H1 (cell line): Measurements from ENCODE around the gene PITPNM1. TPM values are rescaled to one million over a fixed set of nuclear protein-coding genes. Genes with fewer than 3 reads are reported as not detected.

Experiments used
- CTCF ChIA-PET: fragments of 300-600 bp; sonication (Branson Sonifier 250); formaldehyde crosslinking; loops from one replicate; lab custom pipeline; 2021; ENCODE audit not compliant: partially characterized antibody; lab: Charles Lee
- POLR2A ChIA-PET: fragments of 300-600 bp; sonication (Branson Sonifier 250); formaldehyde crosslinking; loops from one replicate; lab custom pipeline; 2021; ENCODE audit warnings: inconsistent platforms; ENCODE audit not compliant: partially characterized antibody; lab: Charles Lee
- DNase-seq, 2 experiments: peaks; one replicate each; pipeline versions ENCODE4 v3.0.0 to v3.0.0-alpha.2; 2010 to 2022; ENCODE audit warnings: low spot score in 2 of 2, low read depth in 1 of 2, mixed read lengths in 1 of 2
- FAIRE-seq: peaks from 2 replicates; lab custom pipeline; 2011; peaks lifted over from hg19 to GRCh38; lab: Jason Lieb, UNC
- H2AFZ ChIP-seq: 2 replicates; pipeline ENCODE4 v1.8.1; 2012; ENCODE audit warnings: low read length, inconsistent platforms
- H2AK5ac ChIP-seq: 2 replicates; pipeline ENCODE4 v1.6.1; 2013; ENCODE audit warnings: low read depth, low read length
- H2BK120ac ChIP-seq: replicated peaks from 2 replicates; pipeline ENCODE3; 2013; ENCODE audit warnings: low read depth, low read length, inconsistent platforms
- H2BK12ac ChIP-seq: 2 replicates; pipeline ENCODE4 v1.6.1; 2013; ENCODE audit warnings: low read depth, low read length
- H2BK15ac ChIP-seq: 2 replicates; pipeline ENCODE4 v1.6.1; 2013; ENCODE audit warnings: low read length
- H2BK20ac ChIP-seq: 2 replicates; pipeline ENCODE4 v1.6.1; 2013; ENCODE audit warnings: low read length
- H2BK5ac ChIP-seq: 2 replicates; pipeline ENCODE4 v1.6.1; 2013; ENCODE audit warnings: low read depth, low read length
- H3K14ac ChIP-seq: 2 replicates; pipeline ENCODE4 v1.6.1; 2013; ENCODE audit warnings: inconsistent platforms; ENCODE audit not compliant: insufficient read length
- H3K18ac ChIP-seq: 2 replicates; pipeline ENCODE4 v1.6.1; 2013; ENCODE audit warnings: low read length; ENCODE audit errors: extremely low read depth
- H3K23ac ChIP-seq: 2 replicates; pipeline ENCODE4 v1.6.1; 2013; ENCODE audit warnings: inconsistent platforms; ENCODE audit not compliant: insufficient read length
- H3K23me2 ChIP-seq: 2 replicates; pipeline ENCODE4 v1.6.1; 2013; ENCODE audit warnings: low read depth, low read length
- H3K27ac ChIP-seq: 2 replicates; pipeline ENCODE4 v1.6.1; 2011; ENCODE audit warnings: low read depth, low read length, inconsistent platforms
- H3K27me3 ChIP-seq, 4 experiments: replicated peaks in 1 of 4; 1 replicate in 1 of 4; 2 replicates in 3 of 4; pipeline versions ENCODE4 v1.6.1 to v1.8.1; 2011 to 2013; ENCODE audit warnings: low read length in 3 of 4, mild to moderate bottlenecking in 3 of 4, inconsistent platforms in 2 of 4, mixed read lengths in 2 of 4, moderate library complexity in 1 of 4; ENCODE audit not compliant: control insufficient read depth in 3 of 4, insufficient read depth in 3 of 4; ENCODE audit errors: extremely low read depth in 1 of 4
- H3K36me3 ChIP-seq, 4 experiments: 2 replicates each; pipeline versions ENCODE4 v1.6.1 to v1.8.1; 2011 to 2013; ENCODE audit warnings: mild to moderate bottlenecking in 4 of 4, low read length in 3 of 4, moderate library complexity in 2 of 4, control low read depth in 1 of 4, inconsistent platforms in 1 of 4; ENCODE audit not compliant: insufficient read depth in 4 of 4, control insufficient read depth in 2 of 4
- H3K4ac ChIP-seq: replicated peaks from 2 replicates; pipeline ENCODE3; 2013; ENCODE audit warnings: low read length, low read depth, mixed read lengths, inconsistent platforms; ENCODE audit not compliant: insufficient read length
- H3K4me1 ChIP-seq, 4 experiments: replicated peaks in 1 of 4; 1 replicate in 1 of 4; 2 replicates in 3 of 4; pipeline versions ENCODE4 v1.6.1 to v1.8.1; 2011 to 2013; ENCODE audit warnings: low read length in 3 of 4, inconsistent platforms in 2 of 4, mixed read lengths in 1 of 4; ENCODE audit not compliant: insufficient read depth in 4 of 4, control insufficient read depth in 3 of 4
- H3K4me2 ChIP-seq, 2 experiments: 2 replicates each; pipeline versions ENCODE4 v1.6.1 to v1.8.1; 2011 to 2013; ENCODE audit warnings: low read depth in 2 of 2, low read length in 2 of 2, control low read depth in 1 of 2, inconsistent platforms in 1 of 2, mild to moderate bottlenecking in 1 of 2; ENCODE audit not compliant: insufficient read depth in 1 of 2
- H3K4me3 ChIP-seq, 4 experiments: fragments of 200-600, 300-600 bp in 1 of 4; sonication (generic), shearing (Covaris generic), sonication (Bioruptor Twin) in 1 of 4; 2 replicates each; pipeline versions ENCODE4 v1.5.1 to v1.8.1; 2011 to 2016; ENCODE audit warnings: low read length in 4 of 4, low read depth in 3 of 4, control low read depth in 2 of 4, inconsistent platforms in 2 of 4, mild to moderate bottlenecking in 2 of 4, mixed read lengths in 1 of 4, moderate library complexity in 1 of 4; ENCODE audit not compliant: insufficient read depth in 2 of 4; ENCODE audit errors: extremely low read depth in 1 of 4
- H3K56ac ChIP-seq: replicated peaks from 2 replicates; pipeline ENCODE3; 2013; ENCODE audit warnings: low read depth, mild to moderate bottlenecking, mixed read lengths, low read length, inconsistent platforms; ENCODE audit not compliant: insufficient read length
- H3K79me1 ChIP-seq: 2 replicates; pipeline ENCODE4 v1.6.1; 2013; ENCODE audit warnings: low read depth, low read length, control low read depth
- H3K79me2 ChIP-seq, 2 experiments: 2 replicates each; pipeline versions ENCODE4 v1.6.1 to v1.8.1; 2012 to 2013; ENCODE audit warnings: low read length in 2 of 2, mild to moderate bottlenecking in 2 of 2, inconsistent platforms in 1 of 2; ENCODE audit not compliant: insufficient read depth in 2 of 2, control insufficient read depth in 1 of 2
- H3K9ac ChIP-seq, 4 experiments: replicated peaks in 1 of 4; 1 replicate in 1 of 4; 2 replicates in 3 of 4; pipeline versions ENCODE4 v1.6.1 to v1.8.1; 2011 to 2013; ENCODE audit warnings: low read depth in 3 of 4, low read length in 3 of 4, control low read depth in 2 of 4, mild to moderate bottlenecking in 2 of 4, moderate library complexity in 2 of 4, inconsistent platforms in 1 of 4; ENCODE audit errors: extremely low read depth in 1 of 4
- H3K9me3 ChIP-seq, 2 experiments: 2 replicates each; pipeline versions ENCODE4 v1.6.1 to v1.8.1; 2012 to 2013; ENCODE audit warnings: mild to moderate bottlenecking in 2 of 2, moderate library complexity in 2 of 2, control low read depth in 1 of 2, inconsistent platforms in 1 of 2, low read depth in 1 of 2, low read length in 1 of 2, mixed read lengths in 1 of 2; ENCODE audit not compliant: insufficient read depth in 2 of 2
- H4K20me1 ChIP-seq, 2 experiments: replicated peaks in 1 of 2; 2 replicates each; pipeline versions ENCODE3 to v1.8.1; 2011 to 2013; ENCODE audit warnings: inconsistent platforms in 2 of 2, low read length in 2 of 2, mild to moderate bottlenecking in 1 of 2; ENCODE audit not compliant: insufficient read depth in 2 of 2, control insufficient read depth in 1 of 2
- H4K5ac ChIP-seq: 2 replicates; pipeline ENCODE4 v1.6.1; 2013; ENCODE audit warnings: low read length, low read depth, mixed read lengths, inconsistent platforms; ENCODE audit not compliant: insufficient read length
- H4K8ac ChIP-seq: 2 replicates; pipeline ENCODE4 v1.8.0; 2013; ENCODE audit warnings: mild to moderate bottlenecking, moderate library complexity, low read length, inconsistent platforms; ENCODE audit not compliant: insufficient read depth; ENCODE audit errors: extremely low read depth
- H4K91ac ChIP-seq: replicated peaks from 2 replicates; pipeline ENCODE3; 2013; ENCODE audit warnings: low read length, mixed read lengths, inconsistent platforms; ENCODE audit not compliant: insufficient read length
- BACH1 ChIP-seq: IDR thresholded peaks from 2 replicates; pipeline ENCODE4 v1.6.1; 2012; ENCODE audit warnings: low read length, improper control_type of control experiment
- CHD2 ChIP-seq: IDR thresholded peaks from 2 replicates; pipeline ENCODE4 v1.6.1; 2012; ENCODE audit warnings: low read length, improper control_type of control experiment
- CTBP2 ChIP-seq: IDR thresholded peaks from 2 replicates; pipeline ENCODE4 v1.7.0; 2011; ENCODE audit warnings: borderline replicate concordance, mild to moderate bottlenecking, moderate library complexity, mixed read lengths, low read length; ENCODE audit not compliant: insufficient read depth, insufficient read length
- EGR1 ChIP-seq: IDR thresholded peaks from 2 replicates; pipeline ENCODE4 v1.6.1; 2011; ENCODE audit warnings: low read depth, low read length, borderline replicate concordance
- EZH2 ChIP-seq: fragments of 200-600 bp; sonication (generic); IDR thresholded peaks from 2 replicates; pipeline ENCODE4 v1.7.1; 2012; ENCODE audit warnings: low read depth, mild to moderate bottlenecking, moderate library complexity, low read length, inconsistent platforms; ENCODE audit not compliant: severe bottlenecking
- HDAC2 ChIP-seq, 2 experiments: fragments of 300-600 bp in 1 of 2; sonication (generic) in 1 of 2; IDR thresholded peaks; 2 replicates each; pipeline ENCODE4 v1.6.1; 2011 to 2012; ENCODE audit warnings: low read depth in 2 of 2, low read length in 2 of 2, mild to moderate bottlenecking in 2 of 2, moderate library complexity in 2 of 2, borderline replicate concordance in 1 of 2, inconsistent platforms in 1 of 2
- KDM1A ChIP-seq: fragments of 200-600, 300-600 bp; sonication (generic); IDR thresholded peaks from 2 replicates; pipeline ENCODE4 v1.7.1; 2016; ENCODE audit warnings: mild to moderate bottlenecking, low read length, borderline replicate concordance
- RFX5 ChIP-seq: IDR thresholded peaks from 2 replicates; pipeline ENCODE4 v1.6.1; 2011; ENCODE audit warnings: low read depth, low read length, improper control_type of control experiment, borderline replicate concordance
- RXRA ChIP-seq: IDR thresholded peaks from 2 replicates; pipeline ENCODE4 v1.6.1; 2011; ENCODE audit warnings: low read depth, mild to moderate bottlenecking, low read length, moderate library complexity; ENCODE audit not compliant: insufficient read depth
- SP2 ChIP-seq: IDR thresholded peaks from 2 replicates; pipeline ENCODE4 v1.6.1; 2012; ENCODE audit warnings: mild to moderate bottlenecking, low read length, inconsistent platforms
- SRF ChIP-seq: IDR thresholded peaks from 2 replicates; pipeline ENCODE4 v1.6.1; 2011; ENCODE audit warnings: mild to moderate bottlenecking, low read depth, low read length, moderate library complexity
- TCF12 ChIP-seq: IDR thresholded peaks from 2 replicates; pipeline ENCODE4 v1.6.1; 2011; ENCODE audit warnings: low read depth, mild to moderate bottlenecking, low read length
- YY1 ChIP-seq: IDR thresholded peaks from 2 replicates; pipeline ENCODE4 v1.6.1; 2011; ENCODE audit warnings: low read depth, mild to moderate bottlenecking, low read length
- WGBS, 2 experiments: shearing (Covaris generic) in 1 of 2; methylation state at CpG; one replicate each; pipeline versions ENCODE4 v1.1.6 to v1.1.7; 2013 to 2015; ENCODE audit warnings: low lambda C conversion rate in 2 of 2, mixed read lengths in 2 of 2, inconsistent platforms in 1 of 2, low coverage in 1 of 2, missing lambda C conversion rate in 1 of 2; ENCODE audit not compliant: insufficient replicate concordance in 2 of 2, insufficient coverage in 1 of 2, insufficient read length in 1 of 2; ENCODE audit errors: extremely low coverage in 1 of 2, missing lambda C conversion rate in 1 of 2; 5-methylcytosine and 5-hydroxymethylcytosine counted together
- polyA plus RNA-seq, 7 experiments: library from polyadenylated mRNA; depleted of rRNA in 3 of 7; stranded (reverse) in 5 of 7; unstranded in 2 of 7; fragments of >200 nt in 5 of 7; fragments of 200-250 nt in 2 of 7; gene quantifications; 1 replicate in 5 of 7; 2 replicates in 1 of 7; 4 replicates in 1 of 7; pipeline versions ENCODE4 v1.2.1 to v1.2.3, GENCODE V29; 2011 to 2013; ENCODE audit warnings: missing spikeins in 2 of 7, mixed read lengths in 2 of 7
- total RNA-seq: library from RNA; stranded (reverse); fragmentation: NEBNext Ultra II Directional; extraction: Animal tissue kit (Norgen Biotek cat#: 25700); gene quantifications from 2 replicates; pipeline ENCODE4 v1.2.1, GENCODE V29; 2021
- TF ChIP-seq, protein P1 (sequence below): IDR thresholded peaks from 2 replicates; pipeline ENCODE4 v1.6.1; 2011; ENCODE audit warnings: low read length, improper control_type of control experiment

Gene PITPNM1
- total and polyA plus RNA-seq, 2 of the 8 experiments (the other 6 are each of a cell fraction or from before 2014, with no cell fraction given), result 27.2 to 52.7 TPM

DNA sequence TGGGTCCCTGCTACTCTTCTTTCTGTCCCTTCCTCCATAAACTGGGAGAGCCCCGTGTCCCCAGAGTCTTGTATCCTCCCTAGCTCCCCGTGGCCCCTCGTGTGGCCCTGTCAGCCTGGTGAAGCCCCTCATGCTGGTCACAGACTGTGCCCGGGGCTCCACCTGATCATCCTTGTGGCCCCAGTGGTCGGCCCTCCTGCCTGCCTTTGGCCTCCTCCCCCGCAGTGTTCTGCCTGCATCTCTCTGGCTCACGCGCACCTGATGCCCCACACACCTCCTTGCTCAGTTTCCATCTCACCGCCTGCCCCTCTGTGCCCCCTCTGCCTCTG lies 19.3 kb upstream of the PITPNM1 start:
- Histone ChIP-seq H3K56ac (no peak overlapping the region), H2AK5ac (no peak overlapping the region), H3K18ac (no peak overlapping the region), H3K4ac (no peak overlapping the region), H3K36me3 (no peaks in the 10 kb centered on the region), H2BK120ac (no peak overlapping the region), H3K9ac (no peak overlapping the region), H4K91ac (no peak overlapping the region), H4K8ac (peak overlapping the region; percentile 5; the same call in 1 of the 2 replicates), H3K27me3 (no peaks in the 10 kb centered on the region), H3K79me2 (no peaks in the 10 kb centered on the region), H3K14ac (no peak overlapping the region), H3K4me3 (no peak overlapping the region), H3K79me1 (no peaks in the 10 kb centered on the region), H3K23ac (no peak overlapping the region), H2BK12ac (no peak overlapping the region), H3K9me3 (peaks cover 0 to 3% of the 10 kb centered on the region in 2 experiments; a peak in 1 of 4 replicates), H3K27ac (no peak overlapping the region), H2BK20ac (no peak overlapping the region), H4K20me1 (no peaks in the 10 kb centered on the region), H3K4me2 (no peak overlapping the region), H2BK5ac (no peak overlapping the region), H2AFZ (no peak overlapping the region), H4K5ac (no peak overlapping the region), H2BK15ac (no peak overlapping the region), H3K23me2 (peaks cover 7% of the 10 kb centered on the region; the same call in 1 of the 2 replicates), H3K4me1 (no peaks in the 10 kb centered on the region)
- POLR2A ChIA-PET, result no interaction called here
- DNase-seq, result no peak
- CTCF ChIA-PET, result interaction anchor here (1.0 to 1.2 kb wide), 2 partner anchors 52 to 106 kb away, joined by 3 to 4 read pairs; partner anchors contain the start of gene NUDT8
- 82% methylated on average over 9 of the region's 9 CpGs; no CpG with 5 or more reads in 1 of the 2 experiments for WGBS, 2 experiments
- FAIRE-seq, result no peak
- TF ChIP-seq TCF12 (no peak), YY1 (no peak), HDAC2 (IDR thresholded peaks at IDR 0.05; ENCODE audit: borderline replicate concordance in 1 of 2, low read depth in 2 of 2, low read length in 2 of 2) (no peak), KDM1A (no peak), RFX5 (no peak), CTBP2 (no peak), EZH2 (no peak), BACH1 (no peak), RXRA (no peak), SP2 (no peak), EGR1 (no peak), SRF (no peak), CHD2 (no peak)
- TF ChIP-seq, protein P1, sequence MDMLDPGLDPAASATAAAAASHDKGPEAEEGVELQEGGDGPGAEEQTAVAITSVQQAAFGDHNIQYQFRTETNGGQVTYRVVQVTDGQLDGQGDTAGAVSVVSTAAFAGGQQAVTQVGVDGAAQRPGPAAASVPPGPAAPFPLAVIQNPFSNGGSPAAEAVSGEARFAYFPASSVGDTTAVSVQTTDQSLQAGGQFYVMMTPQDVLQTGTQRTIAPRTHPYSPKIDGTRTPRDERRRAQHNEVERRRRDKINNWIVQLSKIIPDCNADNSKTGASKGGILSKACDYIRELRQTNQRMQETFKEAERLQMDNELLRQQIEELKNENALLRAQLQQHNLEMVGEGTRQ, result no peak
